Muscle layer of duodenum (tissue), 2 donors: Measurements from ENCODE around the gene MGAT4B.

Source experiments
- H3K27ac ChIP-seq: one replicate; pipeline ENCODE4 v1.7.0; 2013; ENCODE audit warnings: mild to moderate bottlenecking, low read length
- H3K27me3 ChIP-seq: one replicate; pipeline ENCODE4 v1.7.0; 2013; ENCODE audit warnings: low read depth, mild to moderate bottlenecking, control low read depth, low read length
- H3K36me3 ChIP-seq, 2 donors: one replicate each; pipeline ENCODE4 v1.7.0; 2013; ENCODE audit warnings: low read length in 2 of 2, control low read depth in 1 of 2, mild to moderate bottlenecking in 1 of 2; ENCODE audit not compliant: insufficient read depth in 2 of 2, control insufficient read depth in 1 of 2
- H3K4me1 ChIP-seq, 2 donors: one replicate each; pipeline ENCODE4 v1.7.0; 2013; ENCODE audit warnings: low read length in 2 of 2, mild to moderate bottlenecking in 2 of 2, control low read depth in 1 of 2, moderate library complexity in 1 of 2; ENCODE audit not compliant: insufficient read depth in 2 of 2, control insufficient read depth in 1 of 2
- H3K4me3 ChIP-seq, 2 donors: one replicate each; pipeline ENCODE4 v1.7.0; 2013; ENCODE audit warnings: low read length in 2 of 2, low read depth in 1 of 2, mild to moderate bottlenecking in 1 of 2
- H3K9me3 ChIP-seq, 2 donors: one replicate each; pipeline ENCODE4 v1.7.0; 2013; ENCODE audit warnings: low read length in 2 of 2, control low read depth in 1 of 2, mild to moderate bottlenecking in 1 of 2; ENCODE audit not compliant: control insufficient read depth in 1 of 2
- donor health status: healthy.

Gene MGAT4B

DNA sequence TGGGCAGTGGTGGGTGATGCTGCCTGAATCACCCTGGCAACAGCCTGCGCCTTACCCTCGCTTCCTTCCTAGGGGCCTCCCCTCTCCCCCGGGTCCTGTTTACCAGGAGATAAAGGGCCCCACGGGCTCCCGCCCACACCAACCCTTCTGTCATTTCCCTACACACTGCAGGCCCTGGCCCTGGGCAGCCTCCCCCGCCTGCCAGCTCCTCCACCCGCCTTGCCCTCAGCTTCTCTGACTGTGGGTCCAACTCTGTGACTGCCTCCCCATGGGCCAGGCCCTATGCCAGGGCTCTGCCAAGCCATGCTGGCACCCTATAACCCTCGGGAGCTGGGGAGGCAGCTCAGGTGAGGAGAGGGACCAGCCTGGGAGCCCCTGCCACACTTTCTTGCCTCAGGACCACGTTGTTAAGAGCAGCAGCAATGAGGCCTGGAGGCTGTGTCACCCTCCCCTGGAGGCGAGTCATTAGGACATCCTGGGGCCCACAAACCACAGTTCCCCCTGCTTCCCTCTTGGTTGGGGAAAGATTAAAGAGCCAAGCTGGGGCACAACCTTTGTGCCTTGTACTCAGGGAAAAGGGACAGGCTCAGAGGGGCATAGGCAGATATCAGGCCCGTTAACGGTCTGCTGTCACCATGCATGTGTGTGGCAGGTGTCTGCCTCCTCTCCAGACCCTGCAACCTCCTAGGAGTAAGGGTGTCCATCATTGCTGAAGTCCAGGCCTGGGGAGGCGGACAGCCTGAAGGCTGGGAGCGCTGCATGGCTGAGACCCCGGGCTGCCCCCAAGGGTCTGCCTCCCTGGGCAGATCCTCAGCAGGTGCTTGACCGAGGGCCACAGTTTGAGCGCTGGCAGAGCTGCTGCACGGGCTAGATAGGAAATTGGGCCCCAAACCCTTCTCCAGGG is 2.8 kb downstream of the MGAT4B start:
- Histone ChIP-seq H3K27me3 (no peaks in the 10 kb centered on the region), H3K9me3 (no peaks in the 10 kb centered on the region), H3K4me1 (peaks cover 23 to 35% of the 10 kb centered on the region in 2 donors), H3K36me3 (peaks cover 4 to 19% of the 10 kb centered on the region in 2 donors), H3K4me3 (peak overlapping the region in 1 of 2 donors; percentile 59), H3K27ac (no peak overlapping the region)

GRCh38 chr5:179802950-179803562 is 3.6 kb downstream of the MGAT4B start:
- no peak overlapping the region for H3K27ac ChIP-seq
- H3K9me3 ChIP-seq = no peaks in the 10 kb centered on the region
- H3K4me1 ChIP-seq = peaks cover 23 to 35% of the 10 kb centered on the region in 2 donors
- H3K36me3 ChIP-seq = peaks cover 10 to 28% of the 10 kb centered on the region in 2 donors
- no peak overlapping the region for H3K4me3 ChIP-seq
- no peaks in the 10 kb centered on the region for H3K27me3 ChIP-seq

DNA sequence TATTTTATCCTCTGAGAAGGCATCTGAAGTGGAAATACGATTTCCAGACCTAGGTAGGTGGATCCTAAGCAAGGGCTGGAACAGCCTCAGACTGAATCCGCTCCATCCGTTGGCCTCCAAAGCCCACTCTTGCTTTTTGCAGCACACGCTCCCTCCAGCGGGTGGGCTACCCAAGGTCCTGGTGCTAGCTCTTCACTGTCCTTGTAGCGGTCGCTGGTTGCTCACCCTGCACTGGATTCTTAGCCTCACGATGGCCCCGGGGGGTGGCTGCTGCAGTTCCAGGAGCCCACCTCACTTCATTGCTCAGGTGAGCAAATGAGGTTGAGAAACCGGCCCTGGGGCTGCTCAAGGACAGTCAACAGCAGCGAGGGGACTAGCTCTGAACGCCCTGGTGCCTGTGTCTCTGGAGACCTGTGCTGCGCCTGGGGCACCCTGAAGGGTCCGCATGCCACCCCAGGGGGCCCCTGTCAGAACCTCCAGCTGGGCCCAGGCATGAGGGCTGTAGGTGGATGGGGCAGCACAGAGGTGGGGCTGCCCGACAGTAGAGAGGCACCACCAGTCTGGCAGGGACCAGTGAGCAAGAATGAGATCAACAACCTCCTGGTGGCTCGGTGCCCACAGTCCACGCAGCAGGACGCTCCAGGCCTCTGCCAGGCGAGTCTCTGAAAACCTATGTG is 4.3 kb downstream of the MGAT4B start:
- Histone ChIP-seq H3K4me1 (peaks cover 23 to 35% of the 10 kb centered on the region in 2 donors), H3K9me3 (no peaks in the 10 kb centered on the region), H3K4me3 (no peak overlapping the region), H3K36me3 (peaks cover 10 to 34% of the 10 kb centered on the region in 2 donors), H3K27ac (no peak overlapping the region), H3K27me3 (no peaks in the 10 kb centered on the region)

GRCh38 chr5:179801304-179802206 is 5.1 kb downstream of the MGAT4B start:
- Histone ChIP-seq H3K9me3 (no peaks in the 10 kb centered on the region), H3K36me3 (peaks cover 15 to 34% of the 10 kb centered on the region in 2 donors), H3K4me1 (peaks cover 23 to 39% of the 10 kb centered on the region in 2 donors)

DNA sequence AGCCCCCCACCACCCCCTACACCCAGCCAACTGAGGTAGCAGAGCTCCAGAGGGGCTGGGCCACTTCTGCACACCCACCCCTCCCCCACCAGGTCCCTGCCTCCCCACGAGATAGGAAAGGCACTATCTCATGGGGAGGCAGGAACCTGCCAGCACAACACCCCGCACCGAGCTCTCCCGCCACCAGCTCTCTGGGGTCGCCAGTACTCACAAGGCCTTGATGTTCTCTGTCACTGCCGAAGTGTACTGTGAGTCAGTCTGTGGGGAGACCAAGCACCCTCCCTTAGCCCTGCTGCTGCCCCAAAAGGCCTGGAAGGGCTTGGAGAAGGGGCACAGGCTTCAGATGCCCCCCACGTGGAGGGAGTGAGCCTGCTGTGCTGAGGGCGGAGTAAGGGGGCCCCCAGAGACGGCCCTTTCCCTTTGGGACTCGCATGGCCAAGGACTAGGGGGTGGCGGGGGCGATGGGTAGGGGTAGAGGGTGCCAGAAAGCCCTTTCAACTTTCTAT is 5.9 kb downstream of the MGAT4B start:
- H3K36me3 ChIP-seq = peaks cover 15 to 34% of the 10 kb centered on the region in 2 donors
- H3K4me1 ChIP-seq = peaks cover 23 to 40% of the 10 kb centered on the region in 2 donors
- H3K27ac ChIP-seq = no peak overlapping the region

More at GRCh38 chr5:179801304-179802206, 5.1 kb downstream of the MGAT4B start:
- Histone ChIP-seq H3K27ac (no peak overlapping the region), H3K27me3 (no peaks in the 10 kb centered on the region), H3K4me3 (no peak overlapping the region)

GRCh38 chr5:179800071-179800695 is 6.5 kb downstream of the MGAT4B start:
- peaks cover 15 to 34% of the 10 kb centered on the region in 2 donors for H3K36me3 ChIP-seq
- peaks cover 22 to 42% of the 10 kb centered on the region in 2 donors for H3K4me1 ChIP-seq

More for the DNA sequence above, 5.9 kb downstream of the MGAT4B start:
- Histone ChIP-seq H3K9me3 (no peaks in the 10 kb centered on the region), H3K4me3 (no peak overlapping the region), H3K27me3 (no peaks in the 10 kb centered on the region)

DNA sequence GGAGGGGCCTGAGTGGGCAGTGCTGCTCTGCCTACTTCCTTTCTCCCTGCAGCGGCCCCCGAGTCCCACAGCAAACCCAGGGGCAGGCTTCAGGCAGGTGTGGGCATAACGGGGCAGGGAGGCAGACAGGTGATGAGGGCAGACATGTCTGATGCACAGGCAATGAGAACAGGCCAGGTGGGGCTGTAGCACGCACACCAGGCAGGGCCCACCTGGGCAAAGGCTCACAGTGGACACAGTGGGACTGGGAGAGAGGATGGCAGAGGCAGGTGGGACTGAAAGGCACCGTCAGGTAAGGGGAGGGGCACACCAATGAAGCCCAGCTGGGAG is 7.1 kb downstream of the MGAT4B start:
- Histone ChIP-seq H3K36me3 (peaks cover 15 to 34% of the 10 kb centered on the region in 2 donors), H3K4me1 (peaks cover 16 to 42% of the 10 kb centered on the region in 2 donors)

More at GRCh38 chr5:179800071-179800695, 6.5 kb downstream of the MGAT4B start:
- Histone ChIP-seq H3K27ac (no peak overlapping the region), H3K27me3 (no peaks in the 10 kb centered on the region), H3K9me3 (no peaks in the 10 kb centered on the region), H3K4me3 (no peak overlapping the region)

DNA sequence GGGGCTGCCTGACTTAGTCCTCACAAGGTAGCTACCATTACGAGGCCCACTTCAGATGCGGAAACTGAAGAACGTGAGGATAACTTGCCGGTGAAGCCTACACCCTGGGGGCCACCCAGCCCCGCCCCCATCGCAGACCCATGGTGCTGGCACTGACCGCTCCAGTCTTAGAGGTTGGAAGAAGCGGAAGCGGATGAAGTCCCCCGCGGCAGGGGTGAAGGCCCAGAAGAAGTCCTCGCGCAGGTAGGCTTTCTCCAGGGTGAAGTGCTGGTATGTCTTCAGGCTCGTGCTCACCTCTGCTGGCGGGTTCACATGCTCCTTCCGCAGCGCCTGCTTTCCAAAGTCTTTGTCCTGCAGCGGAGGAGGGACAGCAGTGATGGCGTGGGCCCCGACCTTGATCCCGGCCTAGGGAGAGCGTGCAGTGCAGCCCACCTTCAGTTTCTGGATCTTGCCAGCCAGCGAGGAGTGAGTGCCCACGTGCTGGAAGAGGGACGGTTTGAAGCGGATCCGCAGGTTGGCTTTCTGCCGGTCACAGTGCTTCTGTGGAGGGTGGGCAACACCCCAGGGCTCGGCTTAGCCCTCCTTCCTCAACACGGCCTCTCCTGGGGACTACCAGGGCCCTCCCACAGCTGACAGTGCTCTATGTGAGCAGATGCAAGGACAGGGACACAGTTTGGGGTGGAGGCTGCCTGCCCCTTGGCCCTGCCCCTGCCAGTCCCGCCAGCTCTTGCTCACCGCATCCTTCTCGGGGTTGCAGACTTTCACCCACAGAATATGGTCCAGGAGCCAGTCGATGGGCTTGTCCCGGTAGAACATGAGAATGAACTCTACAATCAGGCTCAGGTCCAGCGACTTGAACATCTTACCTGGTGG is 7.7 kb downstream of the MGAT4B start:
- Histone ChIP-seq H3K27ac (no peak overlapping the region), H3K4me1 (peaks cover 16 to 42% of the 10 kb centered on the region in 2 donors), H3K9me3 (no peaks in the 10 kb centered on the region), H3K4me3 (no peak overlapping the region), H3K36me3 (peaks cover 15 to 34% of the 10 kb centered on the region in 2 donors), H3K27me3 (no peaks in the 10 kb centered on the region)

More for the DNA sequence above, 7.1 kb downstream of the MGAT4B start:
- no peaks in the 10 kb centered on the region for H3K27me3 ChIP-seq
- no peak overlapping the region for H3K4me3 ChIP-seq
- no peak overlapping the region for H3K27ac ChIP-seq
- no peaks in the 10 kb centered on the region for H3K9me3 ChIP-seq

DNA sequence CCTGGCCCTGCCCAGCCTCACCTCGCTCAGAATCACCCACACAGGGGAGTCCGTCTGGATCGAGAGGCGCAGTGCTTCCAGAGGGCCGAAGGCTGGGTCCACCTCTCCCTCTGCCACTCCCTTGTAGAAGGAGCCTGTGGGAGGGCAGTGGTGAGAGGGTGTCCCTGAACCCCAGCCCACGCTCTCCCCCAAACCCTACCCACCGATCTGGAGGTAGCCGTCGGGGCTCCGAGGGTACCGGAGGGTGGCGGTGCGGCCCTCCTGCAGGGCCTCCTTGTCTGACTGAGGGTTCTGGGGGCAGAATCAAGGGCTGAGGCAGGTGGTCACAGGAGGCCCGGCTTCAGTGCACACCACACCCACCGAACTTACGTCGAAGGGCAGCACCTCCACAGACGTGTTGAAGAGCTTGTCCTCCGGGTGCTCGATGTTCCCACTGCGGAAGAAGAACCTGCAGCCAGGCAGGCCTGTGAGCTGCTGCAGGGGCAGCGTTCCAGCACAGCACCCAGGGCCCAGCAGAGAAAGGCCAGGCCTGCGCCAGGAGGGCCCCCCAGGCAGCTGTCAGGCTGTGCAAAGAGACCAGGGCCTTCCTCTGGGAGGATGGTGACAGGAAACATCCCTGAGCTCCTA is 8.4 kb downstream of the MGAT4B start:
- Histone ChIP-seq H3K27ac (no peak overlapping the region), H3K9me3 (no peaks in the 10 kb centered on the region), H3K36me3 (peaks cover 15 to 34% of the 10 kb centered on the region in 2 donors), H3K4me3 (no peak overlapping the region), H3K27me3 (no peaks in the 10 kb centered on the region), H3K4me1 (peaks cover 18 to 43% of the 10 kb centered on the region in 2 donors)
